ENCODE measurements around the gene SLC43A3. TPM values are rescaled to one million over a fixed set of nuclear protein-coding genes. Genes with fewer than 3 reads are reported as not detected.

SLC43A3 gene
- total RNA-seq, 1 experiment from 2014 or later = 8.6 TPM

DNA sequence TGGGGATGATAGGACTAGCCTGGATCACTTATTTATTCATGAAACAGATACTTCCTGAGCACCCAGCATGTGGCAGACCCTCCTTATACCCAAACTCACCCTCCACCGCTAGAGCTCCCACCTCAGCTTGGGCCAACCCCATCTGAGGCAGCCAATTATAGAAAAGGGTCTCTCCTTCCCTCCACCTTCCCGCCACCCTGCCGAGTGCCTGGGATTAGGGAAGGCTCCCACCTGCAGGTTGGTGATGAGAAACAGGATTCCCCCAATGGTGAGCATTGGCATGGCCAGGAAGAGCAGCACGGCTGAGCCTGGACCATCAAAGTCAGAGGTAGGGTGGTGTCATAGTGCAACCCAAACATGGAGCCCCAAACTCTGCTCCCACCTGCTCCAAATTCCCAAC is 5.9 kb downstream of the SLC43A3 start:
- Histone ChIP-seq H3K27me3 (ENCODE audit: control insufficient read depth, insufficient read depth, low read length) (no peaks in the 10 kb centered on the region), H3K4me3 (ENCODE audit: low read depth in 2 of 2, low read length in 2 of 2) (no peak overlapping the region), H3K27ac (ENCODE audit: low read length) (no peak overlapping the region), H3K4me1 (ENCODE audit: control insufficient read depth, insufficient read depth, low read length) (no peaks in the 10 kb centered on the region), H3K36me3 (ENCODE audit: control insufficient read depth, insufficient read depth, low read length) (no peaks in the 10 kb centered on the region), H3K9me3 (ENCODE audit: control insufficient read depth, insufficient read depth, low read depth, low read length) (no peaks in the 10 kb centered on the region)
- ATAC-seq (no peak), DNase-seq (ENCODE audit: low read depth, low spot score) (no peak)
- ChIA-PET POLR2A (no interaction called here), CTCF (no interaction called here)
- intact Hi-C loops (cut with micrococcal nuclease; ENCODE audit: unreplicated experiment) (no loop called here), in situ Hi-C loops (cut with HindIII; ENCODE audit: low pct_unique_long_range_greater_than_20kb, low sequenced_read_pairs) (no loop called here)
- BruUV-seq (replicated peaks) = no TSS peak
- no peak for TF ChIP-seq POLR2AphosphoS5 (IDR thresholded peaks at IDR 0.05; ENCODE audit: low read depth, low read length)
- TF ChIP-seq CTCF (IDR thresholded peaks at IDR 0.05) = no peak

GRCh38 chr11:57419146-57419545 is 7.8 kb downstream of the SLC43A3 start:
- no TSS peak for BruUV-seq (replicated peaks)
- H3K27me3 ChIP-seq (ENCODE audit: control insufficient read depth, insufficient read depth, low read length) = no peaks in the 10 kb centered on the region
- no peaks in the 10 kb centered on the region for H3K4me1 ChIP-seq (ENCODE audit: control insufficient read depth, insufficient read depth, low read length)
- ChIA-PET CTCF (no interaction called here), POLR2A (no interaction called here)
- H3K9me3 ChIP-seq (ENCODE audit: control insufficient read depth, insufficient read depth, low read depth, low read length) = no peaks in the 10 kb centered on the region
- DNase-seq (ENCODE audit: low read depth, low spot score) (no peak), ATAC-seq (no peak)
- TF ChIP-seq REST (IDR thresholded peaks at IDR 0.05; ENCODE audit: insufficient read depth in 1 of 2, low read depth in 2 of 2, low read length in 1 of 2) (no peak), POLR2AphosphoS5 (IDR thresholded peaks at IDR 0.05; ENCODE audit: low read depth, low read length) (no peak), CTCF (IDR thresholded peaks at IDR 0.05) (no peak), TCF7L2 (IDR thresholded peaks at IDR 0.05; ENCODE audit: low read depth, low read length) (no peak), SIN3A (IDR thresholded peaks at IDR 0.05; ENCODE audit: borderline replicate concordance, insufficient read depth, low read depth, low read length) (no peak)
- no peak overlapping the region for H3K4me3 ChIP-seq (ENCODE audit: low read depth in 2 of 2, low read length in 2 of 2)
- H3K27ac ChIP-seq (ENCODE audit: low read length) = no peak overlapping the region
- no peaks in the 10 kb centered on the region for H3K36me3 ChIP-seq (ENCODE audit: control insufficient read depth, insufficient read depth, low read length)
- intact Hi-C loops (cut with micrococcal nuclease; ENCODE audit: unreplicated experiment) (no loop called here), in situ Hi-C loops (cut with HindIII; ENCODE audit: low pct_unique_long_range_greater_than_20kb, low sequenced_read_pairs) (no loop called here)

DNA sequence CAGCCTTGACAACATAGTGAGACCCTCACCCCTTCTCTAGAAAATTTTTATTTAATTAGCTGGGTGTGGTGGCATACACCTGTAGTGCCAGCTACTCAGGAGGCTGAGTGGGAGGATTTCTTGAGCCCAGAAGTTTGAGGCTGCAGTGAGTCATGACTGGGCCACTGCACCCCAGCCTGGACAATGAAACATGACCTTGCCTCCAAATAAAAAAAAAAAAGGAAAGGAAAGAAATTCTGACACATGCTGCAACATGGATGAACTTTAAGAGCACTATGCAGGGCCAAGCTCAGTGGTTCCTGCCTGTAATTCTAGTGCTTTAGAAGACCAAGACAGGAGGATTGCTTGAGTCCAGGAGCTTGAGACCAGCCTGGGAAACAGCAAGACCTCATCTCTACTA is 8.8 kb downstream of the SLC43A3 start:
- in situ Hi-C loops (cut with HindIII; ENCODE audit: low pct_unique_long_range_greater_than_20kb, low sequenced_read_pairs) (no loop called here), intact Hi-C loops (cut with micrococcal nuclease; ENCODE audit: unreplicated experiment) (no loop called here)
- Histone ChIP-seq H3K27me3 (ENCODE audit: control insufficient read depth, insufficient read depth, low read length) (no peaks in the 10 kb centered on the region), H3K4me1 (ENCODE audit: control insufficient read depth, insufficient read depth, low read length) (no peaks in the 10 kb centered on the region), H3K9me3 (ENCODE audit: control insufficient read depth, insufficient read depth, low read depth, low read length) (no peaks in the 10 kb centered on the region), H3K36me3 (ENCODE audit: control insufficient read depth, insufficient read depth, low read length) (no peaks in the 10 kb centered on the region), H3K27ac (ENCODE audit: low read length) (no peak overlapping the region), H3K4me3 (ENCODE audit: low read depth in 2 of 2, low read length in 2 of 2) (no peak overlapping the region)
- POLR2A ChIA-PET = no interaction called here
- DNase-seq (ENCODE audit: low read depth, low spot score) (no peak), ATAC-seq (no peak)
- TF ChIP-seq TCF7L2 (IDR thresholded peaks at IDR 0.05; ENCODE audit: low read depth, low read length) = no peak
- TF ChIP-seq REST (IDR thresholded peaks at IDR 0.05; ENCODE audit: insufficient read depth in 1 of 2, low read depth in 2 of 2, low read length in 1 of 2) = no peak
- no TSS peak for BruUV-seq (replicated peaks)
- CTCF ChIA-PET = interaction anchor here (0.7 kb wide), 1 partner anchor 39 kb away, joined by 3 read pairs; no protein-coding TSS in a partner anchor

All from Panc1 (cell line).